Neural cell (in vitro differentiated cells): ENCODE data around the gene CSMD2.

Experiments used
- EP300 ChIP-seq: fragments of 450-650 bp; conservative IDR thresholded peaks from 2 replicates; pipeline ENCODE4 v1.6.1; 2014; ENCODE audit warnings: antibody characterized with exemption, mild to moderate bottlenecking, moderate library complexity; ENCODE audit not compliant: poor library complexity, severe bottlenecking
- EZH2 ChIP-seq: fragments of 200-600, 300-800 bp; shearing (Covaris generic), sonication (generic); IDR thresholded peaks from 2 replicates; pipeline ENCODE4 v1.6.1; 2014; ENCODE audit warnings: antibody characterized with exemption, low read length, borderline replicate concordance, mild to moderate bottlenecking; ENCODE audit not compliant: insufficient read depth, poor library complexity, severe bottlenecking
- POLR2AphosphoS5 ChIP-seq: IDR thresholded peaks from 2 replicates; pipeline ENCODE4 v1.6.1; 2012
- TAF1 ChIP-seq: IDR thresholded peaks from 2 replicates; pipeline ENCODE4 v1.6.1; 2012; ENCODE audit warnings: low read depth
- TF ChIP-seq, protein P1 (sequence below): fragments of 450-650 bp; IDR thresholded peaks from 2 replicates; pipeline ENCODE4 v1.5.1; 2014; ENCODE audit warnings: antibody characterized with exemption, mild to moderate bottlenecking, moderate library complexity; ENCODE audit not compliant: poor library complexity, severe bottlenecking

DNA sequence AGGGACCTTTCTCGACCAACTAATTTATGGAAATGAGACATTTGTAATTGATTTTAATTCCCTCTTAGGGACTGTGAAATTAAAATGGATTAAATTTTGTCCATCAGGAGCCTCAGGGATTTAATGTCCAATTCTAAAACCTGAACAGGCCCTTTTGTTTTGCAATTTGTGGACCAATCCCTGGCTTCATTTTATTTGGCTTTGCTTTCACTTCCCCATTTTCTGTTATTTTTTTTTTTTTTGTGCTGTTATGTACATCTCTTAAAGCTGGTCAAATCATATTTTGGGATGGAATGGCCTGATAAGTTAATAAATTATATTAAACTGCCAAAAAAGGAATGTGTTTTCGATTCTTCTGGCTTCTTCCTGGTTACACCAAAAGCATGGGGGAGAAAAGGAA, 663.7 kb downstream of the CSMD2 start:
- TF ChIP-seq, protein P1, sequence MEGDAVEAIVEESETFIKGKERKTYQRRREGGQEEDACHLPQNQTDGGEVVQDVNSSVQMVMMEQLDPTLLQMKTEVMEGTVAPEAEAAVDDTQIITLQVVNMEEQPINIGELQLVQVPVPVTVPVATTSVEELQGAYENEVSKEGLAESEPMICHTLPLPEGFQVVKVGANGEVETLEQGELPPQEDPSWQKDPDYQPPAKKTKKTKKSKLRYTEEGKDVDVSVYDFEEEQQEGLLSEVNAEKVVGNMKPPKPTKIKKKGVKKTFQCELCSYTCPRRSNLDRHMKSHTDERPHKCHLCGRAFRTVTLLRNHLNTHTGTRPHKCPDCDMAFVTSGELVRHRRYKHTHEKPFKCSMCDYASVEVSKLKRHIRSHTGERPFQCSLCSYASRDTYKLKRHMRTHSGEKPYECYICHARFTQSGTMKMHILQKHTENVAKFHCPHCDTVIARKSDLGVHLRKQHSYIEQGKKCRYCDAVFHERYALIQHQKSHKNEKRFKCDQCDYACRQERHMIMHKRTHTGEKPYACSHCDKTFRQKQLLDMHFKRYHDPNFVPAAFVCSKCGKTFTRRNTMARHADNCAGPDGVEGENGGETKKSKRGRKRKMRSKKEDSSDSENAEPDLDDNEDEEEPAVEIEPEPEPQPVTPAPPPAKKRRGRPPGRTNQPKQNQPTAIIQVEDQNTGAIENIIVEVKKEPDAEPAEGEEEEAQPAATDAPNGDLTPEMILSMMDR, result no peak
- TF ChIP-seq EZH2 (no peak), TAF1 (no peak), POLR2AphosphoS5 (no peak), EP300 (no peak)
